SK-N-MC (cell line): Measurements from ENCODE around the gene PDZD4.

Experiments used
- DNase-seq: peaks from one replicate; pipeline ENCODE4 v3.0.0-alpha.2; 2011; ENCODE audit warnings: low read depth, low spot score
- H3K27ac ChIP-seq: fragments of 200-600 bp; sonication (generic); 2 replicates; pipeline ENCODE4 v1.5.1; 2016; ENCODE audit warnings: mixed run types
- H3K36me3 ChIP-seq: fragments of 200-600 bp; sonication (generic); 2 replicates; pipeline ENCODE4 v1.6.1; 2017; ENCODE audit warnings: antibody characterized with exemption, low read length, mixed read lengths; ENCODE audit not compliant: insufficient read depth
- H3K4me3 ChIP-seq: fragments of 200-600 bp; sonication (generic); 2 replicates; pipeline ENCODE4 v1.5.1; 2016
- H3K9ac ChIP-seq: fragments of 200-600 bp; sonication (generic); 2 replicates; pipeline ENCODE4 v1.8.0; 2017; ENCODE audit warnings: mixed run types, mixed read lengths; ENCODE audit not compliant: insufficient read length
- H3K9me3 ChIP-seq: fragments of 200-600 bp; sonication (generic); 2 replicates; pipeline ENCODE4 v1.6.1; 2017; ENCODE audit warnings: low read depth, mild to moderate bottlenecking, antibody characterized with exemption, low read length, moderate library complexity, mixed read lengths
- EZH2 ChIP-seq: fragments of 200-600 bp; sonication (generic); IDR thresholded peaks from one replicate; pipeline ENCODE4 v1.6.1; 2017; ENCODE audit warnings: antibody characterized with exemption
- FOXP2 ChIP-seq: optimal IDR thresholded peaks from 2 replicates; pipeline ENCODE3; 2011; ENCODE audit warnings: mild to moderate bottlenecking, moderate library complexity; ENCODE audit not compliant: insufficient read depth; ENCODE audit errors: extremely low read length, control extremely low read depth
- POLR2AphosphoS5 ChIP-seq: IDR thresholded peaks from 2 replicates; pipeline ENCODE4 v1.6.1; 2012; ENCODE audit warnings: mild to moderate bottlenecking, low read depth, low read length, borderline replicate concordance

Gene PDZD4

GRCh38 chrX:153870288-153870690 lies 39.9 kb upstream of the PDZD4 start:
- TF ChIP-seq POLR2AphosphoS5 (no peak), FOXP2 (no peak), EZH2 (no peak)
- H3K9me3 ChIP-seq, result no peaks in the 10 kb centered on the region
- no peak overlapping the region for H3K9ac ChIP-seq
- no peak for DNase-seq
- no peaks in the 10 kb centered on the region for H3K36me3 ChIP-seq
- no peak overlapping the region for H3K4me3 ChIP-seq
- H3K27ac ChIP-seq, result no peak overlapping the region

- DNase-seq, result no peak
- H3K9me3 ChIP-seq, result no peaks in the 10 kb centered on the region
- H3K4me3 ChIP-seq, result no peak overlapping the region
- TF ChIP-seq FOXP2, result no peak
- TF ChIP-seq POLR2AphosphoS5, result no peak
- TF ChIP-seq EZH2, result no peak
- no peaks in the 10 kb centered on the region for H3K36me3 ChIP-seq
- H3K27ac ChIP-seq, result no peak overlapping the region
- H3K9ac ChIP-seq, result no peak overlapping the region
Observed at GRCh38 chrX:153869473-153870287, 39.3 kb upstream of the PDZD4 start.

GRCh38 chrX:153868576-153869472 lies 38.5 kb upstream of the PDZD4 start:
- H3K9ac ChIP-seq, result no peak overlapping the region
- no peak overlapping the region for H3K4me3 ChIP-seq
- no peaks in the 10 kb centered on the region for H3K9me3 ChIP-seq
- TF ChIP-seq POLR2AphosphoS5 (no peak), FOXP2 (no peak), EZH2 (no peak)
- no peak for DNase-seq
- no peak overlapping the region for H3K27ac ChIP-seq
- no peaks in the 10 kb centered on the region for H3K36me3 ChIP-seq

GRCh38 chrX:153867671-153868070 lies 37.3 kb upstream of the PDZD4 start:
- TF ChIP-seq EZH2 (no peak), FOXP2 (no peak), POLR2AphosphoS5 (no peak)
- no peak overlapping the region for H3K4me3 ChIP-seq
- H3K9me3 ChIP-seq, result no peaks in the 10 kb centered on the region
- no peaks in the 10 kb centered on the region for H3K36me3 ChIP-seq
- no peak overlapping the region for H3K9ac ChIP-seq
- no peak overlapping the region for H3K27ac ChIP-seq
- DNase-seq, result no peak

- H3K9ac ChIP-seq, result no peak overlapping the region
- H3K4me3 ChIP-seq, result no peak overlapping the region
- no peaks in the 10 kb centered on the region for H3K9me3 ChIP-seq
- H3K27ac ChIP-seq, result no peak overlapping the region
- H3K36me3 ChIP-seq, result no peaks in the 10 kb centered on the region
- DNase-seq, result no peak
- no peak for TF ChIP-seq POLR2AphosphoS5
- no peak for TF ChIP-seq FOXP2
- TF ChIP-seq EZH2, result no peak
Observed at GRCh38 chrX:153867139-153867538, 36.8 kb upstream of the PDZD4 start.

- Histone ChIP-seq H3K9me3 (no peaks in the 10 kb centered on the region), H3K4me3 (no peak overlapping the region), H3K36me3 (no peaks in the 10 kb centered on the region), H3K27ac (no peak overlapping the region), H3K9ac (no peak overlapping the region)
- TF ChIP-seq EZH2 (no peak), FOXP2 (no peak), POLR2AphosphoS5 (no peak)
- DNase-seq, result no peak
Observed at GRCh38 chrX:153866302-153867019, 36.1 kb upstream of the PDZD4 start.

GRCh38 chrX:153865685-153866084 lies 35.3 kb upstream of the PDZD4 start:
- TF ChIP-seq POLR2AphosphoS5 (no peak), FOXP2 (no peak), EZH2 (no peak)

GRCh38 chrX:153865321-153865580 lies 34.9 kb upstream of the PDZD4 start:
- no peak for DNase-seq
- Histone ChIP-seq H3K36me3 (no peaks in the 10 kb centered on the region), H3K9ac (no peak overlapping the region), H3K9me3 (no peaks in the 10 kb centered on the region), H3K27ac (no peak overlapping the region), H3K4me3 (no peak overlapping the region)
- TF ChIP-seq POLR2AphosphoS5 (no peak), EZH2 (no peak), FOXP2 (no peak)

More at GRCh38 chrX:153865685-153866084, 35.3 kb upstream of the PDZD4 start:
- H3K4me3 ChIP-seq, result no peak overlapping the region
- no peak for DNase-seq
- H3K9me3 ChIP-seq, result no peaks in the 10 kb centered on the region
- no peaks in the 10 kb centered on the region for H3K36me3 ChIP-seq
- no peak overlapping the region for H3K9ac ChIP-seq
- H3K27ac ChIP-seq, result no peak overlapping the region
